NCI-H82 treated with DMSO at 0.1 percent for 48 hours (cell line): ENCODE data around the gene PRSS2.
"Not testable (repeated sequence)": the region's sequence is repeated elsewhere in the genome, so short reads cannot be mapped to it uniquely, and the experiment has no call there.

Experiments used
- DNase-seq: peaks from one replicate; lab custom pipeline; 2025; ENCODE audit not compliant: unreplicated experiment; lab: John Stamatoyannopoulos, UW

PRSS2 gene

DNA sequence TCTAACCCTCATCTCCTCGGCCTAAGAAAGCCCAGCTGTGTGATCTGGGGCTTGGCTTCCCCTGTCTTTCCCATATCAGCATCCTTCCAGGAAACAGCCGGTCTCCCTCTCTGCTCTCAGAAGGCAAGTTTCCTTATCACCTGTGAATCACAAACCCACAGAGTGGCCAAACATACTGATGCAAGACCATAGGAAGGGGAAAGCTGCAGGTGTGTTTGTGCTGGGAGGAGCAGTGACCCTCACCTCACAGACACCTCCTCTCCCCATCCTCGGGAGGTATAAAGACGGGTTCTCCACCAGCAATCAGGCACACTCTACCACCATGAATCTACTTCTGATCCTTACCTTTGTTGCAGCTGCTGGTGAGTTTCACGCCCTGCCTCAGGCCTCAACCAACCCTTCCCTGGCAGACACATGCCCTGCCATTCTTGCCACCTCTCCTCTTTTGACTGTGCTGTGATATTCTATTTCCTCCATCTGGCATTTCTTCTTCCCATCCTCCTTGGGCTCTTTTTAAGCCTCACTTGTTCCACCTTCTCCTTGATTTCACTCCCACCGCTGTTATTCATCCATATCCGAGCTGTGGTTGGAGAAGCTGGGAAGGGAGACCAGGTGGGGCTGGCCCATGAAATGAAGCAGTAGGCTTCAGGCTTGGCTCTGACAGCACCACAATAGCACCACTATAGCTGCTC lies at the start of gene PRSS2:
PRSS2 (plus strand) TSS at position 310 of the 692 bp plus-strand sequence; CDS start at position 323, 13 bp downstream.
- no peak for DNase-seq

DNA sequence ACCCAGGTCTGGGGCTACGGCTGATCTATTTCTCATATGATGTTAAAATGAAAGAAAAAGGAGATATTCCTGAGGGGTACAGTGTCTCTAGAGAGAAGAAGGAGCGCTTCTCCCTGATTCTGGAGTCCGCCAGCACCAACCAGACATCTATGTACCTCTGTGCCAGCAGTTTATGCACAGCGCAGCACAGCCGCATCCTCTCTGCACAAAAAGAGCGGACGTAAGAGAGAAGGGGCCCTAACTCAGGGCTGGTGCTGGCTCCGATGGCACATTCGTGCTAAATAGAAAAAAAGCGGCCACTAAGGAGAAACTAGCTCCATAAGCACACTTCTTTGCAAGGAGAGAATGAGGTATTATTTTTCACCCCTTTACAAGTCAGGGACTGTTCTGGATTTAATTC lies 49.8 kb upstream of the PRSS2 start:
- no peak for DNase-seq

DNA sequence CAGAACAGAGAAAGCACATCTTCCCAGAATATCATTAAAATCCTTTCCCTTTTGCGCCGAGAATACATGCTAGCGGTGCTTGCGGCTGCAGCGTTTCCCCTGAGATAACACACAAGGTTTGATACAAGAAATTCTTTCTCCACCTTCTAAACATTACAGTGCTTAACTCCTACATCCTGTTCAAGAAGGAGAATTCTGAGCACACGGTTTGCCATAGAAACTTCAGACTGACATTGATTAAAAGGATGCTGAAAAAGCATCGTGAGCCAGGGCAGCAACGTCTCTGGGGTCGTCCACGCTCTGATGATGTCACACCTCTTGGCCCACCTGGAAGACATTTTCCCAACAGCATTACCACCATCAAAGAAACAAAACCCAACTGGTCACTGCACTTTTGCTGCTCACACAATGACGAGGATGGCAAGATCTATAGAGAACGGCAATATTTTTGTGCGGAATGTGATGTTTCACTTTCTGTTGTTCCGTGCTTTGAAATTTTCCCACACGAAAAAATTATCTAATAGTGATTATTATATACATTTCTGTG lies 48.4 kb upstream of the PRSS2 start:
- no peak for DNase-seq

DNA sequence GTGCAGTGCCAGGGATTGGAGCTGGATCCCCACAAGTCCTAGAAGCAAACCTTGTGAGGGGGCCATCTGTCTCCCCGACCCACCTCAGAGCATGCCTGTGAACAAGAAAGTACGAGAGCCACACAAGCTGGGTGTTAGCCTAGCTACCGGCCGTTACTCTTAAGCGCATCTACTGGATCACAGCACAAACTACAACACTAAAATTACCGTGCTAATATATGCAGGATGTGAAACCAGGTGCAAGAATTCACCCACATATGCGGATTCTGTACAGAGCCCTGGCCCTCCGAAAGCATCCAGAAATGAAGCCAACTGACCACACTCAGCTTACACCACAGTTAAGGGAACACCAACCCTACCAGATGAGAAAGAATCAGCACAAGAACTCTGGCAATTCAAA lies 37.5 kb upstream of the PRSS2 start:
- DNase-seq = no peak

DNA sequence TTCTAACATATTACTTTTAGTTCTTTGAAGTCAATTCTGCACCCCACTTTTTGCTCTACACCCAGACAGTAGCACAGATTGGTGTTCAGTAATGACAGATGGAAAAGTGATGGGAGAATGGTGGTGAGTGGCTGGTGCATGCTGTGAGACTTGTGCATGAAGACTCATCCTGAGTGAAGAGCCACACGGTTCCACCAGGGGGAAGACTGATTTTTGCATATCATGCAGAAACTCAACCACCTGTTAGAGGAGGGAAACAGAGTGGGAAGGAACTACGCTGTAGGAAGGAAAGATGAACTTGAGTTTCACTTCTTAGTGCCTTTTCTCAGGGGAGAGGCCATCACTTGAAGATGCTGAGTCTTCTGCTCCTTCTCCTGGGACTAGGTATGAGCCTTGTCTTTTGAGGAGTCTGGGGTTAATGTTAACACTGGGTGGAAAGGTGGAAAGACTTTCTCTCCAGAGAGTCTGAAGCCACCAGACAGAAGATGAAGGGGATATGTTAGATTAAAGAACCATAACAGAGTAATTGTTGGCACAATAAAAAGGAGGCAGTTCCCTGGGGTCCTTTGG lies 30.8 kb upstream of the PRSS2 start:
- DNase-seq = no peak

DNA sequence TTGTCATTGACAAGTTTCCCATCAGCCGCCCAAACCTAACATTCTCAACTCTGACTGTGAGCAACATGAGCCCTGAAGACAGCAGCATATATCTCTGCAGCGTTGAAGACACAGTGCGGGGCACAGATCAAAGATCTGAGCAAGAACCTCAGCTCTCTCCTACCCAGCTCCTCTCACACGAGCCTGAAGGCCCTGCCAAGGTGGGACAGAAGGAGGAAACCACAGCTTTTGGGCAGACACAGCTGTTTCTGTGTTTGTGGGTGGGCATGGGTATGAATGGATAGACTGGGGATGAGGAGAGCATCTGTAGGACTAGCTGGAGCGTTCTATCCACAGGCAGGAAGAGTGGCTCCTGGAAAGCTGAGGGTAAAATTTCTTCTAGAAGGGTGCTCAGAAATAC lies 30.0 kb upstream of the PRSS2 start:
- DNase-seq = no peak

DNA sequence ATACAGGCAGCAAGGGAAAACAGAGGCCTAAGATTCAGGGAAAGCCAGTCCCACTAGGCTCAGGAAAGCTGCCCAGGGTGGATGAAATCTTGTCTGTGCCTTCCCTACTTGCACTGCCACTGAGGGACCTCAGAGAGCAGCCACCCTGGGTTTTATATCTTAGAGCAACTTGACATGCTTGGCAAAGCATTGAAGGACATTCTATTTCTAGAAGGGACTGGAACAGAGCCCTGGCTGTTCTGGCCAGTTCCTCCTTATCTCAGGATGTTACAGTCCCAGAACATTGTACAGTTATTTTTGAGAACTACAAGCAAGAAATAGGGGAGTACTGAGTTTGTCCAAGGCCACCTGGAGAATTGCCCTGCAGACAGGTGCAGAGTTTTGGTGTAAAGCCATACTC lies 28.8 kb upstream of the PRSS2 start:
- not testable (repeated sequence) for DNase-seq

DNA sequence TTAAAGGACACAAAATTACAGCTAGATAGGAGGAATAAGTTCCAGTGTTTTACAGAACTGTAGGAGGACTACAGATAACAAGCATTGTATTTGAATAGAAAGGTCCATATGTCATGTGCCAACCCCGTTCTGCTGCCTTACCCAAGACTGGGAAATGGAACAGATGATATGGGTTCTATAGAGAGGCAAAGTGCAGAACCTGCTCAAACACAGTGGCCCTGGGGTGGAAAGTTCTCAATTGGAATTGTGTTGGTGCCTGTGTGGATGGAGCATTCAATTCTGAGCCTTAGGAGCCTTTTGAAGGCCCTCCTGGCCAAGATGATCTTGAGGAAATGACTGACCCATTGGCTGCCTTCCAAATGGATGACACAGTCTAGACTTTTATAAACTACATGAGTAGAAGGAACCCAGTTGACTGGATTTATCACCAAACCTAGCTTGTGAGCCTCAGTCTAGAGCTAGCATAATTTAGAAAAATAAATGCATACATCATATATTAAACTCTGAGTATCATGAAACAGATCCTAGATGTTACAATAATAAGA lies 25.6 kb upstream of the PRSS2 start:
- DNase-seq = no peak

DNA sequence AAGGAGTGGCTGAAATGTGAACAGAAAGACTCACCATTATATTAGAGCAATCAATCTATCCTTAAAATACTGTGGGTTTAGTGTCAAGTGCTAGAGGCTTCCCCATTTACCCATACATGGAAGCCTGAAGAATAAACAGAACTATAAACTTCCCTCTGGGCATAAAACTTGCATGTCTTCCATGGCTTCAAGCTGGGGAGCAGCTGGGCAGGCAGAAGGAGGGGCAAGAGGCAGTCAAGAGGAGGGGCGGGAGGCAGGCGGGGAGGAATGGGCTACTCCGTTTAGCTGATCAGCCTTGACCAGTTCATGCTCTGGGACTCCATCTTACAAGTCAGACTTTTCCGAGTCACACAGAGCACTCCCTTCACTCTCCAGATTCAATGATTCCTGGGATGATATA lies 25.0 kb upstream of the PRSS2 start:
- peak; percentile 3 for DNase-seq

DNA sequence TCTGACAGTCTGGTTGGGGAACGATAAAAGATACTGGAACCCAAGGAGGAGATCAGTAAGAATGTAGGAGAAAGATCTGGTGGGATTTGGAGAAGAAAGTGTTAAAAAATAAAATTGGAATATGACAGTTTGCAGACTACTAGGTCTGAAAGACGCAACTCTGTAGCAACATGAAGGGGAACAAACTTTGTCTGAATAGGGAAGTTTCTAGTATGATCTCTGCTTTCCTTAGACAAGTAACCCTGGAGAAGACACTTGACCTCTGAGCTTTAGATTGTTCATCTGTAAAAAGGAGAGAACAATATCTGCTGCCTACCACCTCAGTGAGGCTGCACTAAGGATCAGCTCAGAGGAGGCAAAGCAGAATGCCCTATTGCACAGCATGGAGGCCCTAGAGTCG lies 24.5 kb upstream of the PRSS2 start:
- DNase-seq = no peak

DNA sequence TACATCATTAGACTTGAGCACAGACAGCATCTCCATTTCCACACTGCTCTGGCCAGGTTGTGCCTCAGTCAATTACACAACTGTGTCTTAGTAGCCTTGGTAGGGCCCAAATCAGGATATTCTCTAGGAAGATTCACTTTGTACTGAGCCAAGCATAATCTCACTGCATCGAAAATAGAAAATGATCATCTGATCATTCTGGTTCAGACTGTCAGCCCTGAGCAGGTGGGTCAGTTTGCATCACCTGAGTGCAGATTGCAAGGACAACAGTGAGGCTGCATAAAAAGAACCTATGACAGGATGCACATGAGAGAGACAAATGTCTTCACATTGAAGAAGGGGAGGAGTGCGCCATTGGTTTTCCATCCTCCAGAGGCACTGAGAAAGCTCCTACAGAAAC lies 22.4 kb upstream of the PRSS2 start:
- DNase-seq = not testable (repeated sequence)

DNA sequence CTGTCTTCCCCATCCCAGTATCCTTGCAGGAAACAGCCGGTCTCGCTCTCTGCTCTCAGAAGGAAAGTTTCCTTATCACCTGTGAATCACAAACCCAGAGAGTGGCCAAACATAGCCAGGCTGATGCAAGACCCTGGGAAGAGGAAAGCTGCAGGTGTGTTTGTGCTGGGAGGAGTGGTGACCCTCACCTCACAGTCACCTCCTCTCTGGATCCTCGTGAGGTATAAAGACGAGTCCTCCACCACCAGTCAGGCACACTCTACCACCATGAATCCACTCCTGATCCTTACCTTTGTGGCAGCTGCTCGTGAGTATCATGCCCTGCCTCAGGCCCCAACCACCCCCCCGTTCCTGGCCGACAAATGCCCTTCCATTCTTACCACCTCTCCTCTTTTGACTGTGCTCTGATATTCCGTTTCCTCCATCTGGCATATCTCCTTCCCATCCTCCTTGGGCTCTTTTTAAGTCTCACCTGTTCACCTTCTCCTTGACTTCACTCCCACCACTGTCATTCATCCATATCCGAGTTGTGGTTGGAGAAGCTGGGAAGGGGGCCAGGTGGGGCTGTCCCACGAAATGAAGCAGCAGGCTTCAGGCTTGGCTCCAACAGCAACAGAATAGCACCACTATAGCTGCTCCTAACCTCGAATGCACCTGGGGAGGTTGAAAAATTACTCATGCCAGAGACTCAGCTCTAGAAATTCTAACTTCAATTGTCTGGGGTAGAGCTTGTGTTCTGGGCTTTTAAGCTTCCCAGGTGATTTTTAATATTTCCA lies 21.4 kb upstream of the PRSS2 start, which contains the start of gene PRSS1:
PRSS1 (plus strand) TSS at position 255 of the 776 bp plus-strand sequence; CDS start at position 268, 13 bp downstream.
- DNase-seq = no peak

DNA sequence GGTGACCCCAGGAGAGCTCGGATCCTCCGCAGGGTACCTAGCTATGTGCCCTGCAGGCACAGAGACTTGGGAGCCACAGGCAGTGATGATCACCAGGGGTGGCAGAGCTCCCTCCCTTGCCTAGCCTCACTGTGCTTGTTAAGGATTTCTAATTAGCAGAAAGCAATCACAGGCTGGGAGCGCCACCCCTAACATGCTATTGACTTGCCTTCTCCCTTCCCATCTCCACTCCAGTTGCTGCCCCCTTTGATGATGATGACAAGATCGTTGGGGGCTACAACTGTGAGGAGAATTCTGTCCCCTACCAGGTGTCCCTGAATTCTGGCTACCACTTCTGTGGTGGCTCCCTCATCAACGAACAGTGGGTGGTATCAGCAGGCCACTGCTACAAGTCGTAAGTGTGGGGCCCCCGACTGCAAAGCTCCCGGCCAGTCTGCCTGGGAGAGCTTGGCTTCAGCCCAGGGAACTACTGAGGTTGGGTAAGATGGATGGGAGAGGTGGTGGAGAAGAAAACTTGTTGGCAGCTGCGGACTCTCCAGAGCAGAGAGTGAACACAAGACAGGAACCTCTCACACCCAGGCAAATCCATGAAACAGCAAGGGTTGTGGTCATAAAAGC lies 20.3 kb upstream of the PRSS2 start:
- no peak for DNase-seq

DNA sequence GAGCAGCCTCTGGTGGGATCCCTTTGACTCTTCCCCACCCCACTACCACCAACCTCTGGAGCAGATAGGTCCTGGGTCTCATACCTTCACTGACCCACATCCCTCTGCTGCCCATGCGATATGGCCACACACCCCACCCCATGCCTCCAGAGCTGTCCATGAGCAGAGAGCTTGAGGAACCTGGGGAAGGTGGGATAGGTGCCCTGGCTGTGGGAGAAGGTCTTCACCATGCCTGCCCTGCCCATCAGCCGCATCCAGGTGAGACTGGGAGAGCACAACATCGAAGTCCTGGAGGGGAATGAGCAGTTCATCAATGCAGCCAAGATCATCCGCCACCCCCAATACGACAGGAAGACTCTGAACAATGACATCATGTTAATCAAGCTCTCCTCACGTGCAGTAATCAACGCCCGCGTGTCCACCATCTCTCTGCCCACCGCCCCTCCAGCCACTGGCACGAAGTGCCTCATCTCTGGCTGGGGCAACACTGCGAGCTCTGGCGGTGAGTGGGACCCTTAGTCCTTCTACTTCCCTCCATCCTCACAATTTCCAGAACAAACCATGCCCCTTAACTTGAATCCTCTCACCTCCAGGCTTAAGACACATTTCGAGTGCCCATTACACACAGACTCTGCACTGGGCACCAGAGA lies 19.1 kb upstream of the PRSS2 start:
- not testable (repeated sequence) for DNase-seq

DNA sequence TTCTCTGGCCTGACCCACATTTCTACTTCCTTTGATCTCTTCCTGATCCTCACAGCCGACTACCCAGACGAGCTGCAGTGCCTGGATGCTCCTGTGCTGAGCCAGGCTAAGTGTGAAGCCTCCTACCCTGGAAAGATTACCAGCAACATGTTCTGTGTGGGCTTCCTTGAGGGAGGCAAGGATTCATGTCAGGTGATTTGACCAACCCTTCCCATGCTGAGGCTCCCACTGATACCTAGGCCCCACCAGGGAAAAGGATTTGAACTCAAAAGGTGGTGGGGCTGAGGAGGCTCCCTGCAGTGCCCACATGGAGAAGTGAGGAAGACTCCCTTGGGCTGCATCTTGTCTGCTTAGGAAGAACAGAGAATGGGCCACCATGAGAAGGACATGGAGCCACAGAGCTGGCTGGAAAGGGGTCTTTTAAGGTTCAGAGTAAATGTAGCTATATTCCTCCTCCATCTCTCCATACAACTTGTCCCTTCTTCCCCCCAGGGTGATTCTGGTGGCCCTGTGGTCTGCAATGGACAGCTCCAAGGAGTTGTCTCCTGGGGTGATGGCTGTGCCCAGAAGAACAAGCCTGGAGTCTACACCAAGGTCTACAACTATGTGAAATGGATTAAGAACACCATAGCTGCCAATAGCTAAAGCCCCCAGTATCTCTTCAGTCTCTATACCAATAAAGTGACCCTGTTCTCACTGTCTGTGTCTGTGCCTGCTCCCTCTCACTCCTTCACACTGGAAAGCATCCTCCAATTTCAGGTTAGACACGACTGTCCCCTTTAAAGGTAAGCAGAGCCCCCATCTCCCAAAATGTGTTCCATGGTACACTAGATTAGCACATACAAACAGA lies 18.2 kb upstream of the PRSS2 start:
- no peak for DNase-seq

DNA sequence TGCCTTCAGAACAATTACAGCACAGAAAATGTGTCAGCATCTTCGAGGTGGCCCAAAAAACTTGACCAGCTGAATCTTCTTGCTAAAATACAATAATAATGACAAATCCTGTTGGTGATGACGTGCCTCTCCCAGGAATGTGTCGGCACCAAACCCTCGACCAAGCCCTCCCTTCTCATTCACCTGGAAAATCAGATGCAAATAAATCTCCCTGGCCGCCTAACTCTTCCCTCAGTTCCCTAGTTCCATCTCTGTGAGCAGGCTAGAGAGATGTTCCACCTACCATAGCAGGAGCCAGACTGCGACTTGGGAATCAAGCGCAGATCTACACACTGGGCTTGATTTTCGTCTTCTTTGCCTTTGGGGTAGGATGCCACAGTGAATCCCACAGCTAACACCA lies 17.4 kb upstream of the PRSS2 start:
- DNase-seq = no peak

DNA sequence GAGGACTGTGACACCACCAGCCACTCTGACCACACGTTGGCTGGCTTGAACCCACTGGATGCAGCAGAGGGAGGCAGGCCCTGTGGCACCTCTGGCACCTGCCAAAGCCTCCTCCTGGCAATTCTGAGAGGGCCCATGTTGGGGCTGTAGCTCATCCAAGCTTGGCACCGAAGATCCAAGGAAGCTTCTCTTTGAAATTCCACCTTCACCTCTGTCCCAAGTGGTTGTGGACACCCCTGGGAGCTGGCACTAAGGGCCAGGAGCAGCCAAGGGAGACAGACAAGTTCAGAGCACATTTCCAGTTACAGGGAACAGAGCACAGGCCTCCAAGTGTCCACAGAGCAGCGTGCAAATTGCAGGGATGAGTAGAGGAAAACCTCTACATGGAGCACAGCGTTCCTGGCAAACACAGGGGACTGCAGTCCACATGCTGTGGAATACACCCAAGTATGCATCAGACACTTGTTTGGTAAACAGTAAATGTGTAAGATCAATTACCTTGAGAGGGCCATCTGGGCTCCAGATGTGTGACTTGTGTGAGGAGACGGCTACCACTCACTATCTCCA lies 16.8 kb upstream of the PRSS2 start:
- not testable (repeated sequence) for DNase-seq

DNA sequence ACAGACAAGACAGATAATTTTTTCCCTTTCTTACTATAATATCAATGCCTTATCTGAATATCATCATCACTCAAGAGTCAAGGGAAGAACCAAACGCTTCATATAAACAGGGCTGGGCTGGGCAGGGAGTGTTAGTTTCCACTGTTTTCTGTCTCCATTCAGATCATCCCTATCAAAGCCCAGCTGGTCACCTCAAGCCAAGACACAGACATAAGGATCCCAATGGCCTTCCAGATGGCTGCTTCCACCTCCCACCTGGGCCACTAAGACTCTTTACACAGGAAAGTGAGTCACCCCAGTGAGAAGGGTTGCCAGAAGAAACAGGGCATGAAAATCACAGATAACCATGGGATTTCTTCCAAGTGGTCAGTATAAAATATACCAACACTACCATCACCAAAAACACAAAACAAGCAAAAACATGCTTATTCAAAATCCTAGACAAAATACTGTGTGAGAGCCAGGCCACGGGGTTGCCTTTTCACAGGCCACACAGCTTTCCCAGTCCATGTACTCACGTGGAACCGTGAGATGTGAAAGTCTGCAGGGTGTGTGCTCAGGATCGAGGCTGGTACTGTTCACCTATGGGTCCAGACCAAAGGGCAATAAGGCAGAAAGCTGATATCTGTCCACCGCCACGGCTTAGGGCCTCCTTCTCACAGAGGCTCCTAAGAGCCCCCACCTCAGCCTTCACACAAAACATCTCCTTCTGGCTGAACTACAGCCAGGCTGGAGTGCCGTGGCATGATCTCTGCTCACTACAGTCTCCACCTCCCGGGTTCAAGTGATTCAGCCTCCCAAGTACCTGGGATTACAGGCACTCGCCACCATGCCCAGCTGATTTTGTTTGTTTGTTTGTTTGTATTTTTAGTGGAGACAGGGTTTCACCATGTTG lies 15.8 kb upstream of the PRSS2 start:
- DNase-seq = no peak
